Measurements from ENCODE around the gene BBLN.

DNA sequence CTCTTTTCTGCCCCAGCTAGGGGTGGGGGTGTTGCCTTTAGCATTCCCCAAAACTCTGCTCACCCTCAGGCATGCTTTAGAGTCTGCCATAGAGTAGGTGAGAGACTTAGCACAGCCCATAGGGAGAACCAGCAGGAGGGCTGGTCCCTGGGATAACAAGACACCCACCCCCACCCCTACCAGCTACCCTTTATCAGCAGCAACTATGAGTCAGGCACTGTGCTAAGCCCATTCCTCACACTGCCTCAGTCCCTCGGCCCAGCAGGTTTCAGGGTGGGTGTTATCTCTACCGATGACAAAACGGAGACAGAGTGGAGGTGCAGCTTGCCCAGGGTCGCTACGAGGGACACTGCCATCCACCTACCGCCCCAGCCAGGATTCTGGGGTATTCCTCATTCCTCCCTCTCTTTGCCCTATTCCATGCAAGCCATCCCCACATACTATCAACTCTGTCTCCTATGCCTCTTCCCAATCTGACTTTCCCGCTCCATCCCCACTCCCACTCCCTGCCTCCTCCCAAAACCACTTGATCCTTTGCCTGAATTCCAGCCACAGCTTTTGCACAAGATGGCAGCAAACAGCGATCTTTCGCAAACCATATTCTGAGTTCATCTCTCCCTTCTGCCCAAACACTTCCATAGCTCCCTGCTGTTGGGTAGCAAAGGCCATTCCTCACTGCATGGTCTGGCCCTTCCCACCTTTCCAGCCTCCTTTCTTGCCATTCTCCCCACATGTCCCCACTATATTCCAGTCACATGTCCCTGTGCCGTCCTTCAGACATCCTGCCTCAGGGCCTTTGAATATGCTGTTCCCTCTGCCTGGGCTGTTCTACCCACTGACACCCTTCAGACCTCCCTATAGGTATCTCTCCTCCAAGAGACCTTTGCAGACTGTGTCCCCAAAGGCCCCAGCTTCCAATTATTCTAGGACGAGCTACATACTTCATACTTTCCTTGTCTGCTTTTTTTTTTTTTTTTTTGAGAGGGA lies 26.2 kb downstream of the BBLN start:
- TF ChIP-seq, protein P1, sequence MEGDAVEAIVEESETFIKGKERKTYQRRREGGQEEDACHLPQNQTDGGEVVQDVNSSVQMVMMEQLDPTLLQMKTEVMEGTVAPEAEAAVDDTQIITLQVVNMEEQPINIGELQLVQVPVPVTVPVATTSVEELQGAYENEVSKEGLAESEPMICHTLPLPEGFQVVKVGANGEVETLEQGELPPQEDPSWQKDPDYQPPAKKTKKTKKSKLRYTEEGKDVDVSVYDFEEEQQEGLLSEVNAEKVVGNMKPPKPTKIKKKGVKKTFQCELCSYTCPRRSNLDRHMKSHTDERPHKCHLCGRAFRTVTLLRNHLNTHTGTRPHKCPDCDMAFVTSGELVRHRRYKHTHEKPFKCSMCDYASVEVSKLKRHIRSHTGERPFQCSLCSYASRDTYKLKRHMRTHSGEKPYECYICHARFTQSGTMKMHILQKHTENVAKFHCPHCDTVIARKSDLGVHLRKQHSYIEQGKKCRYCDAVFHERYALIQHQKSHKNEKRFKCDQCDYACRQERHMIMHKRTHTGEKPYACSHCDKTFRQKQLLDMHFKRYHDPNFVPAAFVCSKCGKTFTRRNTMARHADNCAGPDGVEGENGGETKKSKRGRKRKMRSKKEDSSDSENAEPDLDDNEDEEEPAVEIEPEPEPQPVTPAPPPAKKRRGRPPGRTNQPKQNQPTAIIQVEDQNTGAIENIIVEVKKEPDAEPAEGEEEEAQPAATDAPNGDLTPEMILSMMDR (IDR thresholded peaks at IDR 0.05; ENCODE audit: low read depth, low read length, poor library complexity, severe bottlenecking), result no peak
- no peak for TF ChIP-seq EZH2phosphoT487 (IDR thresholded peaks at IDR 0.05; ENCODE audit: borderline replicate concordance, low read length)

Data from DOHH2 (cell line).